ENCODE data around the gene RAP2B.
"Not testable (repeated sequence)": the region's sequence is repeated elsewhere in the genome, so short reads cannot be mapped to it uniquely, and the experiment has no call there.

The RAP2B gene

GRCh38 chr3:153161714-153162512, at the start of gene RAP2B:
RAP2B (plus strand) TSS chr3:153162226; CDS start chr3:153162694, 468 bp downstream.
- DNase-seq: peak; percentile 96

DNA sequence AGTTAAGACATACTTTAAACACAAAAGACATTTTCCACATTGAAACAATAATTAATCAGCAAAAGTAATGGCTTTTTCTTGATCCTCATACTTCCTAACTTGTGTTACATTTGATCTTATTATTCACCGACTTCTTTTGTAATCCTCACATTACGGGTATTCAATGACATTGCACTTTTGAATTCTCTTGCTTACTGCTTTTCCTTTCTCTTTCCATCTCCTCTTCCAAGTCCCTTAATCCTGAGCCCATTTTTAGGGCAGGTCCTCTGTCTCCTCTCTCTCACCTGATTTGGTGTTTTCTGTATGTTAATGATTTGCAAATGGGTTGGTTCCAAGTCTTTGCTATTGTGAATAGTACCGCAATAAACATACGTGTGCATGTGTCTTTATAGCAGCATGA, 48.5 kb upstream of the RAP2B start:
- DNase-seq: no peak

GRCh38 chr3:153114270-153114669, 47.8 kb upstream of the RAP2B start:
- not testable (repeated sequence) for DNase-seq

GRCh38 chr3:153115326-153115725, 46.7 kb upstream of the RAP2B start:
- DNase-seq: no peak

DNA sequence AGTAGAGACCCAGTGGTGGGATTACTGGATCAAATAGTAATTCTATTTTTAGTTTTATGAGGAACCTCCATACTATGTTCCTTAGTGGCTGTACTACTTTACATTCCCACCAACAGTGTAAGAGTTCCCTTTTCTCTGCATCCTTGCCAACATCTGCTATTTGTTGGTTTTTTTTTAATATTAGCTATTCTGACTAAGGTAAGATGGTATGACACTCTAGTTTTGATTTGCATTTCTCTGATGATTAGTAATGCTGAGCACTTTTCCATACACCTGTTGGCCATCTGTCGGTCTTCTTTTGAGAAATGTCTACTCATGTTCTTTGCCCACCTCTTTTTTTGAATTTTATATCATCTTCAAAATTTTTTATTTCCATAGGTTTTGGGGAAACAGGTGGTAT, 34.2 kb upstream of the RAP2B start:
- peak; percentile 23 for DNase-seq

DNA sequence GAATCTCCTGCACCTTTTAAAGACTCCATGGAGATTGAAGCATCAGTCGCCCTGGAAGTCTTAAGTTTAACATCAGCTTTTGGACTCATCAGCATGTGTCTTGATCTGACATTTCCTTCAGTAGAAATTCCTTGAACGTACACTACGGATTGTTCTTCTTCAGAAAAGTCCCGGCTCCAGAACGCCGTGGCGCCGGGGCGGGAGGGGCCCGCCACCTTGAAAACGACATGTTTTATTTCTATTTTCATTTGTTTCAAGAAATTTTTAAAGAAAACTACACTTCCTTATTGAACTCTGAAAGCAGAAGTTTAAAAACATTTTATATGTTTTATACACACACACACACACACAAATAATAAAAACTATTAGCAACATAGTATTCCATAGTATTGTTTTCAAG, 32.6 kb upstream of the RAP2B start:
- no peak for DNase-seq

DNA sequence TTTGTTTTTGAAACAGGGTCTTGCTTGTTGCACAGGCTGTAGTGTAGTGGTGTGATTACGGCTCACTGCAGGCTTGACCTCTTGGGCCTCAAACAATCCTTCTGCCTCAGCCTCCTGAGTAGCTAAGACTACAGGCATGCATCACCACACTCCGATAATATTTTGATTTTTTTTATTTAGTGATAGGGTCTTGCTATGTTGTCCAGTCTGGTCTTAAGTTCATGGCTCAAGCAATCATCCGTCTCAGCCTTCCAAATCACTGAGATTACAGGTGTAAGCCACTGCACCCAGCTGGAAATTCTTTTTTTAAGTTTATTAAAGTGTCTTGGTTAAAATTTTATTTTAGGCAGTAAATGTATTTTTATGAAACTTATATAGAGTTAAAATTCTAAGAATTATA, 32.2 kb upstream of the RAP2B start:
- no peak for DNase-seq

DNA sequence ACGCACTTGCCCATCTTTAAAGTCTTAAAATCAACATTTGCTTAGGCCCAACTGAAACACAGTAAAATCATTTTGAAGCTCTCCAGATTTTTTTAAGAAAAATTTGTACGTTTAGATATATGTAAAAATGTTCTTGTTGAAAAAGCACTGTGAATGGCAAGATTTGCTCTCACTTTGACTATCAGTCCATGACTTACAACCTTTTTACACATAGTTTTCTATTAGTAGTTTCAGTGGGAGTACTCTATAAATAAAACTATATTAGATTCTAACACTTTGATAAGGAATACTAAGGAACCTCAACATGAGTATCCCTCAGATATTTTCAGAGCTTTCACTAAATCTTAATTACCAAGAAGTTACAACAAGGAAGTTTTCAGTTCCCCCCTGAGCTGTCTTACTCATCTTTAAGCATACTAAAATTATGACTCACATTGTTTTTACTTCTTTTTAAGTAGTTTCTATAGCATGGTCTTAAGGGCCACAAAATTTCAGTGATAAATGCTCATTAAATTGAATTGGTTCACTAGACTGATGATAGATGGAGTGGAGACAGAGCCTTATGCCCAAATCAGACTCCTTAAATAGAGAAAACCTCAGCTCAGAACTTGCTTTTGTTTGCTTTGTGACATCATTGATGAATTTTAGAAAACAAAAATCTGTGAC, 31.6 kb upstream of the RAP2B start:
- peak; percentile 77 for DNase-seq

- DNase-seq: no peak
Observed at GRCh38 chr3:153137626-153138025, 24.4 kb upstream of the RAP2B start.

DNA sequence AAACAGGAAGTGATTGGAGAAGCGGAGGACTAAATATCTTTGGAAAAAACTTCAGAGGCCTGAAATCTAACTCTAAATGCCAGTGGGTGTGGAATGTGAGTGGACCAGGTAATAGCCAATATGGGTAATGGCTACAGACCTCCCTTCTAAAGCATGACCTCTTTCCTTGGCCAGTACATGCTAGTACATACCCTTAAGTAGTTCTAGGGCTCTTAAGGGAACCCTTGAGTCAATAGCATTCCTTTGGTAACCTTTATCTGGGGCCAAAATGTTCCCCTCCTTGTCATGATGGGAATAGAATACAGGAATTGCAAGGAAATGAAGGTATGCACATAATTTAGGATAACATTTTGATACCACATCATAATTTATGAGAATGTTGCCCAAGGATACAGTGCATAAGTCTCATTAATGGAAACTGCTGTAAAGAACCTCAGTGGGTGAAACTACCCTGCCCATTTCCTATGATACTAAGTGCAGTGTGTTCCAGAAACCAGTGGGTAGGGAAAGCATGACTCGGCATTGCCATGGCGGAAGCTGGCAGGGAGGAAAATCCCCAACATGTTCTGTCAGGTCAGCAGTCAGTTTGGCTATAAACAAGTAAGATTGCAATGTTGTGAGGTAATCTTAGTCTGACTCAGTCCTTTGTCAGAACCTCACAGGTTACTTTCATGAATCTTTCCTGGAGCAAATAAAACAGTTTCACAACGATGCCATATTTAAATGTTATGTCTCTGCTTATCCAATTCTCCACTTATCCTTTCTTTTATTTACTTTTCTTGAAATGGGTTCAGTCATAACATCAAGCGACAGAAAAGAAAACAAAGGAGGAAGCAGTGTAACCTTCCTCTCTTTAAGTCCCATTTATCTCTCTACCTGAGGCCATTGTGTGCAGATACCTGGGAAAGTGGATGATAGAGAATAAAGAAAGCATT, 23.5 kb upstream of the RAP2B start:
- peak; percentile 95 for DNase-seq

DNA sequence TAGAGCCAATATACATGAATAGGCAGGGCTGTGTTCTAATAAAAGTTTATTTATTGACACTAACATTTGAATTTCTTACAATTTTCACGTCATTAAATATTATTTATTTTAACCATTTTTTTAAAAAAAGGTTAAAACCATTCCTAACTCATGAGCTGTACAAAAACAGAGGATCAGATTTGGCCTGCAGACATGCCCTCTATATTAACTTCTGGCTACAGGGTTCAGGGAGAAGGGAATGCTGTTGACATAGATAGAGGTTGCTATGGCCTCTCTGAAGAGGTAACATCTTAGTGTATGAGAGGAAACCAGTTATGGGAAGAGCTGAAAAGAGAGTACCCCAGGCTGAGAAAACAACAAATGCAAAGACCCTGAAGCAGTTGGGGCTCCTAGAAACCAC, 19.1 kb upstream of the RAP2B start:
- DNase-seq: peak; percentile 35

DNA sequence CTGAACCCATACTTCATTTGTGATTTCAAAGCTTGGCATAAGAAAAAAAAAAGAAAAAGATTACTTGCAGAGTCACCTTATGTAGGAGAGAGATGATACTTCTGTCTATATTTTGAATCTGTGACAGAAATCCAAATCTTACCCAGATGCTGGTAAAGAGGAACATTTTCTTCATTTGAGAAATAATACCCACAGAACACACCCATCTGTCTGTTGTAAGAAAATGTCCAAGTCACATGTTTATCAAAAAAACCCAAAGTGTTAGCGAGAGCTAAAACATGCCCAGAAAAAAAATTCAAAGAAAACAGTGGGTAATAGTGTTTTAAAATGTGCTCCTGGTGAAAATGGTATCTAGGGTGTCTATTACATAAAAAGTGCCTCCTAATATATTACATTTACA, 18.0 kb upstream of the RAP2B start:
- DNase-seq: no peak

DNA sequence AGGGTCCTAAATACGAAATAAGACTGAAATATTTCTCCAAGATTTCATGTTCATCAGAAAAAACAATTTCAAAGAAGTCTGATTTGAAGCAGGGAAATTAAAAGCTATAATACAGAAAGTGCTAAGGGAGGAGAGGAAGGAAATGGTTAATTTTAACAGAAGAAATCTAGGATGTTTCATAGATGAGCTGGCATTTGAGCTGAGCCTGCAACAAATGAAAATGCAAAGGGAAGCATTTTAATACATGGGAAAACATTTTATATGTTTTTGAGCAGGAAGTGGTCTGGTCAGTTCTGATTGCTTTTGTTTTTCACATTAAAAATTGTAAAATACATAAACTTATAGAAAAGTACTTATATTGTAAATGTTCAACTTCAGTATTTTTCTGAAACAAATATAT, 17.2 kb upstream of the RAP2B start:
- peak; percentile 73 for DNase-seq

- no peak for DNase-seq
Observed at GRCh38 chr3:153145454-153145853, 16.6 kb upstream of the RAP2B start.

- no peak for DNase-seq
Observed at GRCh38 chr3:153146191-153147053, 15.6 kb upstream of the RAP2B start.

DNA sequence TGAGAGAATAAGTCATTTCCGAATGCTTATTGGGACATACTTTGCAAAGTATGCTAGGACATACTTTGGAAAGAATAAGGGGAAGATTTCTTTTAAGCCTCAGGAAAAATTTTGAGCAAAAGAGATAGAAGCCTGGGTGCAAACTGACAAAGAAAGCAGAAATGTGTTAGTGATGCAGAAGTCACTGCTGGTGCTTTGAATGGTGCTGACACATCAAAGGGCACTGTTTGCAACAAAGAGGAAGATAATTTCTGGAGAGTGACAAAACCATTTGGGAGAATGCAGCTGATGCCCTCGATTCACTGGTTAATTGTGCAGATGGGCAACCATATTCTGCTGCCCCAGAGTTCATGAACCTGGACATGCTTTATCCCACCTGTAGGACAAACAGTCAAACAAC, 11.0 kb upstream of the RAP2B start:
- no peak for DNase-seq

- not testable (repeated sequence) for DNase-seq
Observed at GRCh38 chr3:153155786-153156185, 6.2 kb upstream of the RAP2B start.

DNA sequence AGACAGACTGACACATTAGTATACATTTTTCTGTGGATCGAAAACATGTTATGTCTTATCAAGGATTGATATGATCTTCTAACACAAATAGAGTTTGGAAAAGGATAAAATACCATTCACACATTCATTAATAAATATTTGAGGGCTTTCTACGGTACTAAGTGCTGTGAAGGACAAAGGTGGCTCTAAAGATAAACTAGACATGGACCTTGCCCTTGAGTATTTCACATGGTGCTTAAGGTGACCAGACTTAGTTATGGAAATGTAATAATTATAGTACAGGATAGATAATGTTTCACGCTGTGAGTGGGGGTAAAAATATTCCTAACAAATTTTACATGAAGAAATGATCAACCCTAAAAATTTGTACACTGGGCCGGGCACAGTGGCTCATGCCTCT, 3.8 kb upstream of the RAP2B start:
- no peak for DNase-seq

- DNase-seq: no peak
Observed at GRCh38 chr3:153158961-153159735, 2.9 kb upstream of the RAP2B start.

GRCh38 chr3:153159771-153160397, 2.1 kb upstream of the RAP2B start:
- DNase-seq: no peak

Measured in EL (cell line).